GM19099 (cell line): ENCODE measurements around the gene KLC1.

Experiments used
- POLR2A ChIP-seq: IDR thresholded peaks from 3 replicates; pipeline ENCODE4 v1.6.1; 2011; ENCODE audit warnings: low read depth; ENCODE audit not compliant: insufficient read length; ENCODE audit errors: extremely low read depth

KLC1 gene

DNA sequence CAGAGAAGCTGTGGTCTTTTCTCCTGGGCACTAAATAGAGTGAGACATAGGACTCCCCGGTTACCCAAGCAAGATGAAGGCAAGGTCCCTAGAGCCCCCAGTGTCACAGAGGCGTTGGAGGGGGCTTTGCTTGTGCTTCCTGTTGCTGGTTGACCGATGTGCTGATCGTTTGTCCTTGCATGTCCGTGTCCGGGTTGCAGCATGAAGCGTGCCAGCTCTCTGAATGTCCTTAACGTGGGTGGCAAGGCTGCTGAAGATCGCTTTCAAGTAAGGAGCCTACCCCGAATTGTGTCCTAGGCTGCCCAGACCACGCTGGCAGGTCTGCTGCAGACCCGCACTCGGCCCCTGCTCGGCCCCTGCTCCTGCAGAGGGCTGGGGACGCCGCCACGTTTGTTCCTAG, 63.1 kb downstream of the KLC1 start:
- no peak for TF ChIP-seq POLR2A

DNA sequence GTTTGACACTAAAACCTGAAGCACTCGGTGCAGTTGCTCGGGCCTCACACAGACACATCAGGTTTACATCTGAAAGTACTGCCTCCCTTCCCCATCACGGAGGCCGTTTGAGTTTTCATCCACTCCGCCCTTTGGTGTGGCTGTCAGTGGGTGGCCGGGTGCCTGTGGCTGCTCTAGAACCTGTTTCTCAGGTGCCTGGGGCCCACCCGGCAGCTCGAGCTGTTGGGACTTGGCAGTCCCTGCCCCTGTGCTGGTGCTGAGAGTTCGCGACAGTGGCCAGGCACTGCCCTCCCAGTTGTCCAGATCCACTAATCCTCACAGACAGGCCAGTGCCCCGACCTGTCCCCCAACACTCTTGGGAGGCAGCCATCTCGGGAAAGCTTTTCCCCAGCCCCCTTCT, 63.9 kb downstream of the KLC1 start:
- no peak for TF ChIP-seq POLR2A

DNA sequence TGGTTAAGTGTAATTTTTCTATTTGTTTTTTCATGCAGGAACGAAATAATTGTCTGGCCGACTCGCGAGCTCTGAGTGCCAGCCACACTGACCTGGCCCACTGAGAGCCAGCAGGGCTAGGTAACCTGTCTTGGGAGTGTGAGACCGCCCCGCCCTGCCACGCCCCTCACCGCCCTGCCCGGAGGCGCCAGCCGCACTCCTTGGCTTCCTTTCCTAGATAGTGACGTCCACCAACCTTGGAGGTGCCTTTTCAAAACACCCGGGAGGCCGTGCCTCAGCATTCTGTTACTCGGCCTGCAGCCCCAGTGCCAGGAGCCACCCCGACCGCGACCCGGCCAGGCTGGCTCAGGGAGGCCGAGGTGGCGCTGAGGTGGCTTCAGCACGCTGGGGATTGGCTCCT, 64.5 kb downstream of the KLC1 start:
- no peak for TF ChIP-seq POLR2A

DNA sequence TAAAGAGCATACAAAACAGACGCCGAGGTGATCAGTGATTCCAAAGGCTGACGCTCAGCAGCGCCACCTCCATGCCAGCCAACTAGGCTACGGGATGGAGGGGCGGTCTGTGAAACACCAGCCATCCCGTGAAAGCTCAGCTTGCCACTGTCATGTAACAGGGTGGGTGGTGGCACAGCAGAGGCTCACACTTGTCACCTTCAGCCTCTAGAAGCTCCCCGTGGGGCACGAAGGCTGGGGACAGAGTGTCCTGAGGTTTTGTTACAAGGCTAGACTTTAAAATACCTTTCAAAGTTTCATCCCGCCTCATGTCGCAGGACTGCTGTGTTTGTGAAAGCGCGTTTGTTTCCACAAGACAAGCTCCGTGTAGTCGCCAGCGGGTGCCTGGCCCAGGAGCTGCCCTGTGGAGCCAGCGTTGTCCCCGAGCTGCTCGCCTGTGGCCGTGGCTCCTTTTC, 65.6 kb downstream of the KLC1 start:
- TF ChIP-seq POLR2A = no peak

- no peak for TF ChIP-seq POLR2A
Measured at GRCh38 chr14:103695296-103696069, 66.5 kb downstream of the KLC1 start.

- TF ChIP-seq POLR2A = peak; percentile 17
Measured at GRCh38 chr14:103696070-103696402, 67.0 kb downstream of the KLC1 start.

DNA sequence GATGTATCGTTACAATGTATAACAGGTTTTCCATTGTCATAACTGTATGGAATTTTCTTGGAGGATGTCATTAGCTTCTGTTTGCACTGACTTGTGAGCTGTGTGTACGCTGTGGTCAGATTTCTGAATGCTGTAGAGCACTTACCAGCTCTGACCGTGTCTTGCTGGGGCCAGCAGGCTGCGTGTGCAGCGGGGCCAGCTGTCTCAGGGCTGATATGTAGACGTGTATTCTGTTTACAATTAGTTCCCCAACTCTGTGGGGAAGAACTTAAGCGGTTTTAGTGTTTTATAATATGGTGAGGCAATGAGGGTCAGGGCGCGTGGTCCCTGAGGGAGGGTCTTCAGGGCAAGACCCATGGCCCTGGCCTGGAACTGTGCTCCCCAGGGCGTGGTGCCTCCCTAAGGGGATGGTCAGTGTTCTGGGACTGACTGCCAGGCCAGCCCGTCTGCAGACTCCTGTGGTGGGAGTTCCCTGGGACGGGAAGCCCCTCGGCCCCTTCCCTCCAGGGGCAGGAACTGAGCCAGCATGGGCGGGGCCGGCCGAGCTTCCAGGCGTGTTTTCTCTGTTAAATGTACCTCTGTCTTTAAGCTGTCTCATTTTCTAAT, 67.6 kb downstream of the KLC1 start:
- no peak for TF ChIP-seq POLR2A

- no peak for TF ChIP-seq POLR2A
Measured at GRCh38 chr14:103697206-103697602, 68.2 kb downstream of the KLC1 start.

GRCh38 chr14:103697603-103698379, 68.8 kb downstream of the KLC1 start:
- TF ChIP-seq POLR2A = no peak

DNA sequence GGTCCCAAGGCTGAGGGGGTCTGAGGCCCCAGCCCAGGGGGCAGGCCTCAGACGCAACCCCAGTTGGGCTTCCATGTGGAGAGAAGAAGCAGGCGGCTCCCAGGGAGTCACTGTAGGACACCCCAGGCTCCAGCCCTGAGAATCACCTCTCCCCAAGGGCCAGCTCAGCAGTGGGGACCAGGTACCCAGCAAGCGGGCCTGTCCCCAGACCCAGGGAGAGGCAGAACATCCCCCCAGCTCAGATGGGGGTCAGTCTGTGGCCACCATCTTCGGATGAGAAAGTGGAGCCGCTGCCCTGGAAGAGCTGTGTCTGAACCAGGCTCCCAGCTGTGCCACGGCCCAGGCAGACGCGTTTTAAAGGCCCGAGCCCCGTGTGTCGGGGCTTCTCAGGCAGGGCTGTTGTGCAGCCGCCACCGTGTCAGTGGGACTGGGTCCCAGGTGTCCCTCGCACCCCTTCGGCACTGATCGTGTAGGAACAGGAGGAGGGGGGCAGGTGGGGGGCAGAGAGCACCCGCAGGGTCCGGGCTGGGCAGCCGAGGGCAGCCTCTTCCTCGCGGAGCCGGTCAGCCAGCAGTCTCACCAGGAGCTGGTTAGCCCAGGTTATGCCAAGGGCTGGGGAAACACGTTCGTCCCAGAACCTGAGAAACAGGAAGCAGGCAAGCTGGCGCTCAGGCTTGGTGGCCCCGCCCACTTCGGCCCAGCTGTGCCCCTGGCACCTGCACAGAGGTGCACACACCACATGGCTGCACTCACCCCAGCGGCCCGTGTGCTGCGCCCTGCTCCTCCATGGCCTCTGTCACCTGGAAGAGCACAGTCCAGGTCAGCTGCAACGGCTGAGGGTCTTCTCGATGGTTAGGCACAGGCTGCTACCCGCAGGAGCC, 69.6 kb downstream of the KLC1 start:
- TF ChIP-seq POLR2A = peak; percentile 6

DNA sequence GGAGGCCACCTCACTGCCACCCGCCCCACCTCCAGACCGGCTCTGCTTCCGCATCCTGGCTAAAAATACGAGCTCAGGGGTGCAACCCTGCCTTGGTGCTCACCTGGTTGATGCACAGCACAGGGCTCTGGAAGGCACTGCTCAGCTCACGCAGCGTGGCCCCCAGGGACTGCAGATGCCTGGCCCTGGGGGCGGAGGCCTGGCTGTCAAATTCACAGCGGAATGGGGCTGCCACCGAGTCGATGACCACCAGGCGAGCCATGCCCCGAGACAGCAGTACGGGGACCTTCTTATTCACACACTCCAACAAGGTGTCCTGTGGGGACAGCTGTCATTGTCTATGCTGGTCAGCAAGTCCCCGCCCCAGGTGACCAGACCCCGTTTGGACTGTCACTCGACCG, 70.2 kb downstream of the KLC1 start:
- no peak for TF ChIP-seq POLR2A

- no peak for TF ChIP-seq POLR2A
Measured at GRCh38 chr14:103699901-103700752, 71.1 kb downstream of the KLC1 start.

DNA sequence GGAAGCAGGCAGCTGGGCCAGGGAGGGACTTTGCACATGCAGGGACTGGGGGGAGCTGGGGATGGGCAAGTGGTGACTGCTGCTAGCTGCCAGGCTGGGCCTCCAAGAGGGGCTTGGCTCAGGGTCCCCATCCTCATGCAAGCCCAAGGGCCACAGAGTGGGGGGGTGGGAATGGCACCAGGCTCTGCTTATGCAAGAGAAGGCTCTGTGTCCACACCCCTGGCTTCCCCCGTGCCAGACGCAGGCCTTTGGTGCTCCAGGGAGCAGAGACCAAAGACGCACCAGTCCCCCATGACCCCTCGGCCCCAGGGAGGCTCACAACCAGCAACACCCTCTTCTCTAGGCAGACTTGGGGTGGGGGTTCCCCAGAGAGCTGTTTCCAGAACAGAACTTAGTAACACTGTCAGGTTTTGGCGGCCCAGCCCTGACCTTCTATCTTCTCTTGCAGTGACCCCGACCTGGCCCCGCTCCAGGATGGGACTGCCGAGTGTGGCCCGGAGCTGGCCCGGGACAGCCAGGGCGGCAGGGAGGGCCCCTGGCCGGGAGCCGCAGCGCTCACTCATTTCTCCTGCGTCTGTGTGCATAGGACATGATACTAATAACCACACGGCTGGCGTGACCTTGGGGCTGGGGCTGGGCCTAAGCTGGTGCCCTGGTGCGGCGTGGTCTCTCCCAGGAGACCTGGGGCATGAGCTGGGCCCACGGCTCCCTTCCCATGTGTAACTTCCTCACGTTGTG, 71.9 kb downstream of the KLC1 start:
- TF ChIP-seq POLR2A = no peak
